Progenitor cell of endocrine pancreas (in vitro differentiated cells): Measurements from ENCODE around the gene EDIL3. TPM values are rescaled to one million over a fixed set of nuclear protein-coding genes. Genes with fewer than 3 reads are reported as not detected.

ENCODE experiments used
- DNase-seq: peaks from one replicate; pipeline ENCODE4 v3.0.0; 2021; ENCODE audit warnings: low spot score; ENCODE audit not compliant: unreplicated experiment
- H3K27ac Mint-ChIP-seq: 2 replicates; pipeline ENCODE4 v1.8.0; 2021; ENCODE audit warnings: mild to moderate bottlenecking, moderate library complexity, mixed read lengths
- H3K27me3 Mint-ChIP-seq: 2 replicates; pipeline ENCODE4 v1.8.0; 2021; ENCODE audit warnings: mixed read lengths
- H3K36me3 Mint-ChIP-seq: 2 replicates; pipeline ENCODE4 v1.8.0; 2022; ENCODE audit warnings: mixed read lengths; ENCODE audit not compliant: insufficient read depth
- H3K4me1 Mint-ChIP-seq: 2 replicates; pipeline ENCODE4 v1.8.0; 2021; ENCODE audit warnings: low read depth, mixed read lengths
- H3K4me3 Mint-ChIP-seq: 2 replicates; pipeline ENCODE4 v1.8.0; 2021; ENCODE audit warnings: low read depth, mild to moderate bottlenecking, moderate library complexity, mixed read lengths
- H3K9me3 Mint-ChIP-seq: 2 replicates; pipeline ENCODE4 v1.8.0; 2021; ENCODE audit warnings: low read depth, mixed read lengths
- total RNA-seq: library from RNA; stranded (reverse); gene quantifications from 2 replicates; pipeline ENCODE4 v1.2.1, GENCODE V29; 2021
- TF ChIP-seq, protein P1 (sequence below): fragments of 200-600 bp; sonication (generic); IDR thresholded peaks from one replicate; pipeline ENCODE4 v1.5.0; 2021; ENCODE audit warnings: antibody characterized with exemption, mild to moderate bottlenecking; ENCODE audit not compliant: unreplicated experiment

The EDIL3 gene
- total RNA-seq, 1 donor from 2014 or later: 4.8 TPM

DNA sequence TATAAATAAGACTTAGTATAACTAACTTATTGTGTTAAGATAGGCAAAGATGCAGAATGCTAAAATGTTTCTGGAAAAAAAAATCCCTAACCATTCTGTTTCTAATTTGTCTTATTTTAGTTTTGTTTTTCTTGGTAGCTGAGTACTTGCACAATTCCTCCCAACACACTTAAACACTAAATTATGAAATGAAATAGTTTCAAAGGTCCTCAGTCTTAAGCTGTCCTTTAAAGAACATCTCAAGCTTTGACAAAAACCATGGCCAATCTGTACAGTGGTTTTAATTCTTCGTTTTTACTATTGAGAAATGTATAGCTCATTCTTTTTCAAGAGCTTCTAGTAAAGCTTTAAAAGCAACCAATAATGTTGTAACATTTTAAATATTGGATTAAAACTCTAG lies 171.5 kb downstream of the EDIL3 start:
- Mint-ChIP-seq H3K4me3 (no peak overlapping the region), H3K27ac (no peak overlapping the region)
- TF ChIP-seq, protein P1, sequence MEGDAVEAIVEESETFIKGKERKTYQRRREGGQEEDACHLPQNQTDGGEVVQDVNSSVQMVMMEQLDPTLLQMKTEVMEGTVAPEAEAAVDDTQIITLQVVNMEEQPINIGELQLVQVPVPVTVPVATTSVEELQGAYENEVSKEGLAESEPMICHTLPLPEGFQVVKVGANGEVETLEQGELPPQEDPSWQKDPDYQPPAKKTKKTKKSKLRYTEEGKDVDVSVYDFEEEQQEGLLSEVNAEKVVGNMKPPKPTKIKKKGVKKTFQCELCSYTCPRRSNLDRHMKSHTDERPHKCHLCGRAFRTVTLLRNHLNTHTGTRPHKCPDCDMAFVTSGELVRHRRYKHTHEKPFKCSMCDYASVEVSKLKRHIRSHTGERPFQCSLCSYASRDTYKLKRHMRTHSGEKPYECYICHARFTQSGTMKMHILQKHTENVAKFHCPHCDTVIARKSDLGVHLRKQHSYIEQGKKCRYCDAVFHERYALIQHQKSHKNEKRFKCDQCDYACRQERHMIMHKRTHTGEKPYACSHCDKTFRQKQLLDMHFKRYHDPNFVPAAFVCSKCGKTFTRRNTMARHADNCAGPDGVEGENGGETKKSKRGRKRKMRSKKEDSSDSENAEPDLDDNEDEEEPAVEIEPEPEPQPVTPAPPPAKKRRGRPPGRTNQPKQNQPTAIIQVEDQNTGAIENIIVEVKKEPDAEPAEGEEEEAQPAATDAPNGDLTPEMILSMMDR: no peak

DNA sequence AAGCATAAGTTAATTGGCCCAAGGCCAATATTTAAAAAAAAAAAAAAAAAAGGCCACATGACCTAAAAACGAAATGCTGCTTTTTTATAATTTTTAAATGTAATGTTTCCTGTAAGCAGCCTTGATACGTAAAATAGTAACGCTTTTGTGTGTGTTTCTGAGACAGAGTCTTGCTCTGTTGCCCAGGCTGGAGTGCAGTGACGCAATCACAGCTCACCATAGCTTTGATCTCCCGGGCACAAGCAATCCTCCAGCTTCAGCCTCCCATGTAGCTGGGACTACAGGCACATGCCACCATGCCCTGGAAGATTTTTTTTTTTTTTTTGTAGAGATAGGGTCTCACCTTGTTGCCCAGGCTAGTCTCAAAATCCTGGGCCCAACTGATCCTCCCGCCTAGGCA lies 179.9 kb downstream of the EDIL3 start:
- Mint-ChIP-seq H3K9me3 (no peaks in the 10 kb centered on the region), H3K4me3 (no peak overlapping the region), H3K4me1 (no peaks in the 10 kb centered on the region), H3K27me3 (no peaks in the 10 kb centered on the region), H3K36me3 (no peaks in the 10 kb centered on the region), H3K27ac (no peak overlapping the region)
- TF ChIP-seq, protein P1: no peak
- no peak for DNase-seq

More for the DNA sequence above, 171.5 kb downstream of the EDIL3 start:
- no peak for DNase-seq
- Mint-ChIP-seq H3K36me3 (no peaks in the 10 kb centered on the region), H3K27me3 (no peaks in the 10 kb centered on the region), H3K4me1 (peaks cover 2% of the 10 kb centered on the region), H3K9me3 (no peaks in the 10 kb centered on the region)

DNA sequence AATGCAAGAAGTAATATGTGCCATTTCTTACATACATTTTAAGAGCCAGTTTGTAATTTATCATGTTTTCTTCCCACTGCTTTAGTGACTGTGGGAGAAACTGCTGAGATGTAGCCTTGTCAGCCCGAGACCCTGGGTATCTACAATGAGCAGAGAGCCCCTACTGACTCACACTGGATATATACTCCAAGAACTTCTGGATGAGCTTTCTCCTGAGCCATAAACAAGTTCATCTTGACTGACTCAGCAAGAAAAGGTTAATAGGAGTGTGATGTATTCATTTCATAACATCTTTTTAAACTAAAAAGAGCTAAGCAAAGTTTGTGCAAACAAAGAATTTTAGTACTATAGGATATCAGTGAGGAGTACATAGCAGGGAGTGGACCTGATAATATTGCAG lies 182.5 kb downstream of the EDIL3 start:
- Mint-ChIP-seq H3K27ac (no peak overlapping the region), H3K36me3 (no peaks in the 10 kb centered on the region), H3K9me3 (no peaks in the 10 kb centered on the region), H3K4me1 (peaks cover 5% of the 10 kb centered on the region), H3K27me3 (no peaks in the 10 kb centered on the region), H3K4me3 (no peak overlapping the region)
- TF ChIP-seq, protein P1: no peak
- DNase-seq: no peak

DNA sequence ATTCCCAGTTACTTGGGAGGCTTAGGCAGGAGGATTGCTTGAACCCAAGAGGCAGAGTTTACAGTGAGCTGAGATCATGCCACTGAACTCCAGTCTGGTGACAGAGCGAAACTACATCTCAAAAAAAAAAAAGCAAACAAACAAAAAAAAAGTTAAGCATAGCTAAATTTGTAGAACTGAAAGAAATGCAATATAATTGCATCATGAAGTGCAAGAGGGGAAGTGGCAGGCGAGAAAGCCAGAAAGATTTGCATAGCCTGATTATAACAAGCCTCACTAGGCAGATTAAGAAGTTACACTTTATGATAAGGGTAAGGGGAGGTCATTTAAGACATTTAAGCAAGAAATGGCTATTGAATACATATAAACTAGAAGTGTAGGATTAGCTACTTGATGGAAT lies 187.1 kb downstream of the EDIL3 start:
- Mint-ChIP-seq H3K27ac (no peak overlapping the region), H3K9me3 (no peaks in the 10 kb centered on the region), H3K27me3 (no peaks in the 10 kb centered on the region), H3K4me1 (peaks cover 5% of the 10 kb centered on the region), H3K4me3 (no peak overlapping the region), H3K36me3 (no peaks in the 10 kb centered on the region)
- TF ChIP-seq, protein P1: no peak
- DNase-seq: no peak

DNA sequence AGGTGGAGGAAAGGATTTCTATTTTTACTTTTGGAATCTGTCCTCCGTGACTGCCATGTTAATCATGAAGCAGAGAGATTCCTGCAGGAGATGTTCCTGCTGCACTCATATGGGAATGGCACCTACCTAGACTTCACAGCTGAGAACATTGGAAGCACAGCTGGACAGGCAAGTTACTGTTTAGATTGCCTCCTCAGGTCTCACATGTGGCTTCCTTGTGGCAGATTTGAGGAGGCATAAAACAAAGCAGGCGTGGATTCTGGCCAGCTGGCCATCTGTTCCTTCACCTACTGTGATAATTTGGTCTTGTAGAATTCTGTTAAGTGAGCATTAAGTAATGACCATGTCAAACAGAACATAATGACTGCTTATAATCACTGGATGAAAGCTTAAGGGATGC lies 193.4 kb downstream of the EDIL3 start:
- Mint-ChIP-seq H3K36me3 (no peaks in the 10 kb centered on the region), H3K27me3 (no peaks in the 10 kb centered on the region), H3K4me3 (no peak overlapping the region), H3K27ac (no peak overlapping the region), H3K9me3 (no peaks in the 10 kb centered on the region), H3K4me1 (peaks cover 2% of the 10 kb centered on the region)
- TF ChIP-seq, protein P1: no peak
- no peak for DNase-seq
